HG03342 (cell line): ENCODE measurements around the gene MCCC1.

ENCODE experiments used
- ATAC-seq: cut with Tn5 transposase; IDR thresholded peaks from one replicate; pipeline ENCODE4 v1.9.1; 2021; ENCODE audit warnings: mild to moderate bottlenecking, moderate library complexity; ENCODE audit not compliant: unreplicated experiment

MCCC1 gene

GRCh38 chr3:182989566-182989965 is 109.7 kb downstream of the MCCC1 start:
- no peak for ATAC-seq

- ATAC-seq = no peak
Observed at GRCh38 chr3:182986021-182986420, 113.3 kb downstream of the MCCC1 start.

GRCh38 chr3:182983876-182984275 is 115.4 kb downstream of the MCCC1 start:
- ATAC-seq = no peak

GRCh38 chr3:182981038-182981380 is 118.3 kb downstream of the MCCC1 start:
- ATAC-seq = no peak

GRCh38 chr3:182980204-182981037 is 118.9 kb downstream of the MCCC1 start, which contains the start of gene DCUN1D1:
Gene DCUN1D1 (minus strand): TSS chr3:182980538. CDS start chr3:182980489, 49 bp downstream.
- ATAC-seq = peak; percentile 90

GRCh38 chr3:182979674-182980191 is 119.6 kb downstream of the MCCC1 start:
- peak; percentile 5 for ATAC-seq

GRCh38 chr3:182979103-182979673 is 120.1 kb downstream of the MCCC1 start:
- no peak for ATAC-seq

- ATAC-seq = no peak
Observed at GRCh38 chr3:182978387-182978786, 120.9 kb downstream of the MCCC1 start.

- ATAC-seq = no peak
Observed at GRCh38 chr3:182973047-182973446, 126.2 kb downstream of the MCCC1 start.

- ATAC-seq = no peak
Observed at GRCh38 chr3:182972387-182972786, 126.9 kb downstream of the MCCC1 start.

GRCh38 chr3:182971637-182972036 is 127.7 kb downstream of the MCCC1 start:
- no peak for ATAC-seq

GRCh38 chr3:182970811-182971418 is 128.4 kb downstream of the MCCC1 start:
- no peak for ATAC-seq

GRCh38 chr3:182969853-182970252 is 129.4 kb downstream of the MCCC1 start:
- ATAC-seq = no peak

GRCh38 chr3:182969277-182969676 is 130.0 kb downstream of the MCCC1 start:
- ATAC-seq = no peak

GRCh38 chr3:182967218-182968204 is 131.8 kb downstream of the MCCC1 start:
- ATAC-seq = peak; percentile 65

GRCh38 chr3:182965861-182966366 is 133.4 kb downstream of the MCCC1 start:
- no peak for ATAC-seq
